Left ventricle myocardium inferior (tissue), 1 donor: Measurements from ENCODE around the gene RAD9A. TPM values are rescaled to one million over a fixed set of nuclear protein-coding genes. Genes with fewer than 3 reads are reported as not detected.

Experiments
- DNase-seq: peaks from one replicate; pipeline ENCODE4 v3.0.0-alpha.2; 2020
- H3K27ac ChIP-seq: fragments of 200-600 bp; replicated peaks from 2 replicates; pipeline ENCODE4 v1.8.0; 2021
- H3K27me3 ChIP-seq: fragments of 200-600 bp; 2 replicates; pipeline ENCODE4 v1.8.0; 2021; ENCODE audit warnings: low read depth
- H3K36me3 ChIP-seq: fragments of 200-600 bp; 2 replicates; pipeline ENCODE4 v1.8.0; 2021
- H3K4me1 ChIP-seq: fragments of 200-600 bp; 2 replicates; pipeline ENCODE4 v1.8.0; 2021
- H3K4me3 ChIP-seq: fragments of 200-600 bp; 2 replicates; pipeline ENCODE4 v1.8.0; 2021; ENCODE audit warnings: mild to moderate bottlenecking, moderate library complexity
- H3K9me3 ChIP-seq: fragments of 200-600 bp; replicated peaks from 2 replicates; pipeline ENCODE4 v1.8.0; 2021
- CTCF ChIP-seq: fragments of 200-600 bp; IDR thresholded peaks from 2 replicates; pipeline ENCODE4 v1.8.0; 2021; ENCODE audit warnings: antibody characterized with exemption, mild to moderate bottlenecking, borderline replicate concordance
- intact Hi-C: fragments of 100-400 bp; cut with micrococcal nuclease; formaldehyde crosslinking; loops from one replicate; pipeline ENCODE4 v1.11.0; 2022
- long read RNA-seq: library from polyadenylated mRNA; unstranded; transcript quantifications from one replicate; pipeline ENCODE4 v2.0.0, GENCODE V29; 2021
- total RNA-seq: library from RNA; stranded (reverse); fragmentation: NEBNext Ultra II Directional; extraction: Animal tissue kit (Norgen Biotek cat#: 25700); gene quantifications from one replicate; pipeline ENCODE4 v1.2.1, GENCODE V29; 2021
- donor health status: DM: no; HTN: yes; CAD: no; lungs with severe emphysema.

The RAD9A gene
- 7.0 TPM for total RNA-seq
- long read RNA-seq, partial matches to known transcripts = 2 of 8 reads
- long read RNA-seq, other reads (novel, unspliced or antisense) = 3 of 8 reads

DNA sequence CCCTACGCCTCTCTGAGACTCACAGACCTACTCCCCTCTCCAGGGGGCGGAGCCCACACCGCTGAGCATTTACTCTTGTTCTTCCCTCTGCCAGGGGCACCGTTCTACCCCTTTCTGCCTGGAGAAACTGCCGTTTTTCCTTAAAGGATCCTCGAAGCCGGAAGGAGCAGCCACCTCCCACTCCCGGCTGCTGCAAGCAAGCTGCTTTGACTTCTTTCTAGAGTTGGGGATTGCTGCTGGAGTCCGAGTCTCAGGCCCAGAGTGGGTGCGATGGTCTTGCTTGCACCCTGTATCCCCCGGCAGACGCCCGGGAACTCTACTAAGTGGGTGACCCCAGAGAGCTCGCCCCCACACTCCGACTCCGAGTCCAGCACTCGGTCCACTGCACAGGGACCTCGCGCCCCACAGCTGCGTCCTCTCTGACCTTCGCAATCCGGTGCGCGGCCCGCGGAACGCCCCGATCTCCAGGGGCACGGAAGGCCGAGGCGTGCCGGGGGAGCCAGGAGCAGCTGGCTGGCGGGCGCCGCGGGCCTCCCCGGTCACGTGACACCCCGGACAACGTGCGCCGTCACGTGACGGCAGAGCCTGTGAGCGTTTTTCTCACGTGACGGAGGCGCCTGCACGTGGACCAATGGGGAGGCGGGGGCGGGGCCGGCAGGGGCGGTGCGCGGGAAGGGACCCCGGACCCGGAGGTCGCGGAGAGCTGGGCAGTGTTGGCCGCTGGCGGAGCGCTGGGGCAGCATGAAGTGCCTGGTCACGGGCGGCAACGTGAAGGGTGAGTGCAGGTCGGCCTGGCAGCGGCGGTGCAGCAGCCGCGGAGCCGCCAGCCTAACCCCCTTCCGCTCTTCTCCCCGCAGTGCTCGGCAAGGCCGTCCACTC, at the start of gene RAD9A:
Gene RAD9A, plus strand, starts transcription at position 683 of the 879 bp plus-strand sequence. Its CDS starts 59 bp downstream, at position 742.
- H3K36me3 ChIP-seq = peaks cover 19% of the 10 kb centered on the region
- no peak for TF ChIP-seq CTCF
- peak within 1 kb of the TSS; percentile 92 for H3K4me3 ChIP-seq
- no peaks in the 10 kb centered on the region for H3K27me3 ChIP-seq
- intact Hi-C loops = loop anchor here (10.0 kb wide), 1 partner anchor 113 kb away; the partner anchor contains the start of genes CDK2AP2 and PITPNM1
- H3K4me1 ChIP-seq = peaks cover 24% of the 10 kb centered on the region
- peak; percentile 97 for DNase-seq
- peak within 1 kb of the TSS; percentile 89 for H3K27ac ChIP-seq
- H3K9me3 ChIP-seq = no peaks in the 10 kb centered on the region

- no peaks in the 10 kb centered on the region for H3K27me3 ChIP-seq
- no peak overlapping the region for H3K27ac ChIP-seq
- H3K4me3 ChIP-seq = no peak overlapping the region
- H3K4me1 ChIP-seq = peaks cover 4% of the 10 kb centered on the region
- intact Hi-C loops = no loop called here
- H3K9me3 ChIP-seq = peaks cover 6% of the 10 kb centered on the region
- DNase-seq = no peak
- TF ChIP-seq CTCF = no peak
- no peaks in the 10 kb centered on the region for H3K36me3 ChIP-seq
Observed at GRCh38 chr11:67344264-67344663, 47.5 kb upstream of the RAD9A start.

GRCh38 chr11:67345247-67345919, 46.4 kb upstream of the RAD9A start:
- DNase-seq = no peak
- Histone ChIP-seq H3K4me1 (peaks cover 15% of the 10 kb centered on the region), H3K9me3 (peaks cover 6% of the 10 kb centered on the region), H3K27me3 (no peaks in the 10 kb centered on the region), H3K4me3 (no peak overlapping the region), H3K27ac (no peak overlapping the region), H3K36me3 (no peaks in the 10 kb centered on the region)
- intact Hi-C loops = no loop called here
- no peak for TF ChIP-seq CTCF

DNA sequence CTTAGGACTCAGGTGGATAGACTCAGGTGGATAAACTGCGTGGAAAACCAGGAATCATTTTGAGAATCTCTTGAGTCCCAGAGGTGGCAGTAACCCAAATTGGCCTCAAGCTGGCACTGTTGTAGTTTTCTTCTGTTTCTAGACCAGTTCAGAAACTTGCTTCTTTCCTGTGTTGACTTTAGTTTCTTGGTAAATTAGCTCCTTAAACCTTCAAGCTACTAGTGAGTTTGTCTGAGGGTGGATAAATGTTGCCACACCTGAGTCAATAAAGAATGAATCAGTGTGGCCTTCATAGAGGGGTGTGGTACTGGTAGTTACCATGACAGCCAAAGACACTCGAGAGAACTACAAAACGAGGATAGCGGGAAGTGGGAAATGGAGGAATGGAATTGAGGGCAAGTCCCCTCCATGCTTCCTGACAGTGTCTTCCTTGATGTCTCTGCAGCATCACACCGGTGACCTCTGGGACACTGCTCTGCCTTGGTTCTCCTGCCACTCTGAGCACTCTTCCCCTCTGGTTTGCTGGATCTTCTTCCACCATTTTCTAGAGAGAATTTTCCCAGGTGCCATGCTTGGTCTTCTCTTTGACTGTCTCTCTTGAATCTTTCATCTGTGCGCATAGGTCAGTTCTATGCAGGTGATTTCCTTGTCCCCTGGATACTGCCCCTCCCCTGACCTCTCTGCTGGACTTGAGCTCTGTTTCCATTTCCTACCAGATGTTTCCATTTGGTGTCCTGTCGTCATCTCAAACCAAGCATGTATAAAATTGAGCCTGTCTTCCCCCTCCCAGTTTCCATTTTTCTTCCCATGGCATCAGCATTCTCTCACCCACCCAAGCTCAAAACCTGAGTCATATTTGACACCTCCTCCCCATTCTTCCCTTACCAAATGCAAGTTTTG, 45.6 kb upstream of the RAD9A start:
- DNase-seq = no peak
- no peak overlapping the region for H3K27ac ChIP-seq
- no peaks in the 10 kb centered on the region for H3K27me3 ChIP-seq
- peaks cover 6% of the 10 kb centered on the region for H3K9me3 ChIP-seq
- H3K36me3 ChIP-seq = no peaks in the 10 kb centered on the region
- intact Hi-C loops = no loop called here
- no peak overlapping the region for H3K4me3 ChIP-seq
- TF ChIP-seq CTCF = peak; percentile 57
- peaks cover 23% of the 10 kb centered on the region for H3K4me1 ChIP-seq
